Smooth muscle cell of the brain vasculature (primary cell): ENCODE data around the gene EIF1B.

Experiments used
- DNase-seq: peaks from one replicate; pipeline ENCODE4 v3.0.0-alpha.2; 2012; ENCODE audit warnings: low read depth, low spot score

Gene EIF1B

GRCh38 chr3:40340541-40341170 is 31.1 kb downstream of the EIF1B start:
- no peak for DNase-seq

DNA sequence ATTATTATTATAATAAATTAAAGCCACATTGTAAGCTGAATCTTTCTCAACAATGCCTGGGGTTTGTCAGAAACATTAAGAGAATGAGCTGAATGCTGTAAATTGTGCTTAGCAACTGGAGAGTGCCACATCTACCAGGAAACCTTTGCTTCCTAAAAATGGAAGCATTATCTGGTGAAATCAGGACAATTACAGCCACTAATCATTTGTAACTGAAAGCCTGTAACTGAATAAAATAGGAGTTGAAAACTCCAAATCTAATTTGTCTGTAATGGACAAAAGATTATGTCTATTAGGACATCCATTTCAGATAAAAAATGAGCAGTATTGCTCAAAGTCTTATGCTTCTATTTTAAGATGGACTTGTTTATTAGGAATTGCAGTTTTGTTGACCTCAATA is 32.2 kb downstream of the EIF1B start:
- DNase-seq: no peak

GRCh38 chr3:40350529-40350928 is 41.0 kb downstream of the EIF1B start:
- DNase-seq: no peak

DNA sequence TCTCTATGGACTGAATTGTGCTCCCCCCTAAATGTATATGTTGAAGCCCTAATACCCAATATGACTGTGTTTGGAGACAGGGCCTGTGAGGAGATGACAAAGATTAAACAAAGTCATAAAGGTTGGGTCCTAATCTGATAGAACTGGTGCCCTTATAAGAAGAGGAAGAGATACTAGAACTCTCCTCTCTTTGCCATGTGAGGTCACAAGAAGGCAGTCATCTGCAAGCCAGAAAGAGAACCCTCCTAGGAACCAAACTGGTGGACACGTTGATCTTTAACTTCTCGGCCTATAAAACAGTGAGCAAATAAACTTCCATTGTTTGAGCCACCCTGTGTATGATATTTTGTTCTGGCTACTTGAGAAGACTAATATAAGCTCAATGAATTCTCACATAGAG is 45.9 kb downstream of the EIF1B start:
- DNase-seq: no peak

DNA sequence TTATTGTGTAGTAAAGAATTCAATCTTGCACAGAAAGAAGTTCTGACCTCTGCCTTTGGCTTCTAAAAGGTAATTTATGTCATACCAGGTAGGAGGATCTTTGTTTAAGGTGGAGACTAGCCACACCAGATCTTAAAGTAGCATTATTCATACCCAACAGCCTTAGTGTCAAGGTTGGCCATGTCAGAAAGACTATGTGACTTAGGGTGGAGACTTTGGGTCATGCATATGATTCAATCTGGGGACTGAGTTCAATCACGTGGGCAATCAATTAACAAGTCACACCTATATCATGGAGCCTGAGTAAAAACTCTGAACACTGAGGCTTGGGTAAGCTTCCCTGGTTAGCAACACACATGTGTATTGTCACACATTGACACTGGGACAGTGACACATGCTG is 48.9 kb downstream of the EIF1B start:
- DNase-seq: no peak
